ENCODE data around the gene IL32.

Gene IL32

DNA sequence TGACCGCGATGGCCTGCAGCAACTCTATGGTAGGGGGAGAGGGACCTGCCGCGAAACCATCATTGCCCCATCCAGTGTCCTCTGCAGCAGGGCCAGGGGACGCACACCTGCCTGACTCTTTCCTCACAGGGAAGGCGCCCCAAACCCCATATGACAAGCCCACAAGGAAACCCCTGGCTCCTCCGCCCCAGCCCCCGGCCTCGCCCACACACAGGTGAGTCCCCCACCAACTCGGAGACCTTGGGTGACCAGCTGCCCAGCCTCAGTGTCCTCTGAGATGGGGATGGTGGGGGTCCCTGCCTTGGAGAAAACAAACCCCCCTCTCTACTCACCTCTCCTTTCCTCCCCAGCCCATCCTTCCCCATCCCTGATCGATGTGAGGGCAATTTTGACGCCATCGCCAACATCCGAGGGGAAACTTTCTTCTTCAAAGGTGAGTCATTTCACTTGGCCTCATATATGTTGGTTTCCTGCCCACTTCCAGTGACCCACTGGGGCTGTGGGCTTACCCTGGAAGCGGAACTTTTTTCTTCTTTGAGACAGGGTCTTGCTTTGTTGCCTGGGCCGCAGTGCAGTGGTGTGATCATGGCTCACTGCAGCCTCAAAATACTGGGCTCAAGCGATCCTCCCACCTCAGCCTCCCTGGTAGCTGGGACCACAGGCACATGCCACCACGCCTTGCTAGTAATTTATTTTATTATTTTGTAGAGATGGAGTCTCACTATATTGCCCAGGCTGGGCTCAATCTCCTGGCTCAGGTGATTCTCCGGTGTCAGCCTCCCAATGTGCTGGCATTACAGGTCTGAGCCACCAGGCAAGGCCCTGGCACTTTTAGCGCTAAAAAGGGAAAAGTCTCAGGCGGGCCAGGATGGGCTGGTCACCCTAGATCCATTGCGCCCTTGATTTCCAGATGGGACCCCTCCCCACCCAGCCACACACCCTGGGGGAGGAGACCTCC, 8.0 kb upstream of the IL32 start:
- Histone ChIP-seq H4K20me1 (ENCODE audit: insufficient read depth, low read length, poor library complexity, severe bottlenecking) (peaks cover 8% of the 10 kb centered on the region), H3K4me1 (ENCODE audit: insufficient read depth, low read length, poor library complexity, severe bottlenecking) (peaks cover 10% of the 10 kb centered on the region)

DNA sequence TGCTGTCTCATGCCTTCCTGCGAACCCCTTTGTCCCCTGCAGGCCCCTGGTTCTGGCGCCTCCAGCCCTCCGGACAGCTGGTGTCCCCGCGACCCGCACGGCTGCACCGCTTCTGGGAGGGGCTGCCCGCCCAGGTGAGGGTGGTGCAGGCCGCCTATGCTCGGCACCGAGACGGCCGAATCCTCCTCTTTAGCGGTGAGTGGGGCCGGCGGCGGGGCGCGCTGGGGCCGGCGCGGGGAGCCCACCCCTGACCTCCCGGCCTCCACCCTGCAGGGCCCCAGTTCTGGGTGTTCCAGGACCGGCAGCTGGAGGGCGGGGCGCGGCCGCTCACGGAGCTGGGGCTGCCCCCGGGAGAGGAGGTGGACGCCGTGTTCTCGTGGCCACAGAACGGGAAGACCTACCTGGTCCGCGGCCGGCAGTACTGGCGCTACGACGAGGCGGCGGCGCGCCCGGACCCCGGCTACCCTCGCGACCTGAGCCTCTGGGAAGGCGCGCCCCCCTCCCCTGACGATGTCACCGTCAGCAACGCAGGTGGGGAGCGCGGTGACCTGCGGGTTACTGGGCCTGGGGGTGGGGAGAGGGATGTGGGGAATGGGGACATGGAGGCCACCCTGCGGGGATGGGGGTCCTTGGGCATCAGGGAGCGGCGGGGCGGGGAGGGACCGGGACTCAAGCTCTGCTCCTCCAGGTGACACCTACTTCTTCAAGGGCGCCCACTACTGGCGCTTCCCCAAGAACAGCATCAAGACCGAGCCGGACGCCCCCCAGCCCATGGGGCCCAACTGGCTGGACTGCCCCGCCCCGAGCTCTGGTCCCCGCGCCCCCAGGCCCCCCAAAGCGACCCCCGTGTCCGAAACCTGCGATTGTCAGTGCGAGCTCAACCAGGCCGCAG, 7.1 kb upstream of the IL32 start:
- H3F3A ChIP-seq (ENCODE audit: low read depth): no peaks in the 10 kb centered on the region
- peaks cover 8% of the 10 kb centered on the region for H4K20me1 ChIP-seq (ENCODE audit: insufficient read depth, low read length, poor library complexity, severe bottlenecking)
- H3K27me3 ChIP-seq (ENCODE audit: insufficient read depth, low read length, poor library complexity, severe bottlenecking): no peaks in the 10 kb centered on the region
- no peaks in the 10 kb centered on the region for H3K36me3 ChIP-seq (ENCODE audit: insufficient read depth, low read length)
- H3K79me2 ChIP-seq (ENCODE audit: insufficient read depth, low read length): peaks cover 18% of the 10 kb centered on the region; the same call in 1 of the 2 replicates
- peak overlapping the region; percentile 88 for H3K9ac ChIP-seq (ENCODE audit: low read depth, low read length, poor library complexity, severe bottlenecking)
- peak overlapping the region; percentile 82 for H3K4me3 ChIP-seq (ENCODE audit: low read length, poor library complexity, severe bottlenecking)
- peaks cover 10% of the 10 kb centered on the region for H3K4me1 ChIP-seq (ENCODE audit: insufficient read depth, low read length, poor library complexity, severe bottlenecking)
- peak overlapping the region; percentile 63 for H3K4me2 ChIP-seq (ENCODE audit: low read depth, low read length, poor library complexity, severe bottlenecking)
- TF ChIP-seq, protein P1, sequence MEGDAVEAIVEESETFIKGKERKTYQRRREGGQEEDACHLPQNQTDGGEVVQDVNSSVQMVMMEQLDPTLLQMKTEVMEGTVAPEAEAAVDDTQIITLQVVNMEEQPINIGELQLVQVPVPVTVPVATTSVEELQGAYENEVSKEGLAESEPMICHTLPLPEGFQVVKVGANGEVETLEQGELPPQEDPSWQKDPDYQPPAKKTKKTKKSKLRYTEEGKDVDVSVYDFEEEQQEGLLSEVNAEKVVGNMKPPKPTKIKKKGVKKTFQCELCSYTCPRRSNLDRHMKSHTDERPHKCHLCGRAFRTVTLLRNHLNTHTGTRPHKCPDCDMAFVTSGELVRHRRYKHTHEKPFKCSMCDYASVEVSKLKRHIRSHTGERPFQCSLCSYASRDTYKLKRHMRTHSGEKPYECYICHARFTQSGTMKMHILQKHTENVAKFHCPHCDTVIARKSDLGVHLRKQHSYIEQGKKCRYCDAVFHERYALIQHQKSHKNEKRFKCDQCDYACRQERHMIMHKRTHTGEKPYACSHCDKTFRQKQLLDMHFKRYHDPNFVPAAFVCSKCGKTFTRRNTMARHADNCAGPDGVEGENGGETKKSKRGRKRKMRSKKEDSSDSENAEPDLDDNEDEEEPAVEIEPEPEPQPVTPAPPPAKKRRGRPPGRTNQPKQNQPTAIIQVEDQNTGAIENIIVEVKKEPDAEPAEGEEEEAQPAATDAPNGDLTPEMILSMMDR (conservative IDR thresholded peaks at IDR 0.05; ENCODE audit: low read length): no peak
- no peak for TF ChIP-seq EZH2phosphoT487 (IDR thresholded peaks at IDR 0.05; ENCODE audit: borderline replicate concordance)
- no peaks in the 10 kb centered on the region for H3K9me2 ChIP-seq (replicated peaks; ENCODE audit: low read depth, low read length)
- no peaks in the 10 kb centered on the region for H3K9me3 ChIP-seq (ENCODE audit: insufficient read depth, low read depth, low read length)
- H2AFZ ChIP-seq (ENCODE audit: low read length): peak overlapping the region; percentile 70

More for the DNA sequence above, 8.0 kb upstream of the IL32 start:
- Histone ChIP-seq H3K9me3 (ENCODE audit: insufficient read depth, low read depth, low read length) (no peaks in the 10 kb centered on the region), H3F3A (ENCODE audit: low read depth) (no peaks in the 10 kb centered on the region), H3K36me3 (ENCODE audit: insufficient read depth, low read length) (no peaks in the 10 kb centered on the region), H3K4me2 (ENCODE audit: low read depth, low read length, poor library complexity, severe bottlenecking) (peak overlapping the region; percentile 63), H3K27me3 (ENCODE audit: insufficient read depth, low read length, poor library complexity, severe bottlenecking) (no peaks in the 10 kb centered on the region), H2AFZ (ENCODE audit: low read length) (no peak overlapping the region), H3K4me3 (ENCODE audit: low read length, poor library complexity, severe bottlenecking) (peak overlapping the region; percentile 82), H3K9ac (ENCODE audit: low read depth, low read length, poor library complexity, severe bottlenecking) (peak overlapping the region; percentile 88), H3K9me2 (replicated peaks; ENCODE audit: low read depth, low read length) (no peaks in the 10 kb centered on the region), H3K79me2 (ENCODE audit: insufficient read depth, low read length) (peaks cover 18% of the 10 kb centered on the region; the same call in 1 of the 2 replicates)
- TF ChIP-seq, protein P1 (conservative IDR thresholded peaks at IDR 0.05; ENCODE audit: low read length): no peak
- no peak for TF ChIP-seq EZH2phosphoT487 (IDR thresholded peaks at IDR 0.05; ENCODE audit: borderline replicate concordance)

DNA sequence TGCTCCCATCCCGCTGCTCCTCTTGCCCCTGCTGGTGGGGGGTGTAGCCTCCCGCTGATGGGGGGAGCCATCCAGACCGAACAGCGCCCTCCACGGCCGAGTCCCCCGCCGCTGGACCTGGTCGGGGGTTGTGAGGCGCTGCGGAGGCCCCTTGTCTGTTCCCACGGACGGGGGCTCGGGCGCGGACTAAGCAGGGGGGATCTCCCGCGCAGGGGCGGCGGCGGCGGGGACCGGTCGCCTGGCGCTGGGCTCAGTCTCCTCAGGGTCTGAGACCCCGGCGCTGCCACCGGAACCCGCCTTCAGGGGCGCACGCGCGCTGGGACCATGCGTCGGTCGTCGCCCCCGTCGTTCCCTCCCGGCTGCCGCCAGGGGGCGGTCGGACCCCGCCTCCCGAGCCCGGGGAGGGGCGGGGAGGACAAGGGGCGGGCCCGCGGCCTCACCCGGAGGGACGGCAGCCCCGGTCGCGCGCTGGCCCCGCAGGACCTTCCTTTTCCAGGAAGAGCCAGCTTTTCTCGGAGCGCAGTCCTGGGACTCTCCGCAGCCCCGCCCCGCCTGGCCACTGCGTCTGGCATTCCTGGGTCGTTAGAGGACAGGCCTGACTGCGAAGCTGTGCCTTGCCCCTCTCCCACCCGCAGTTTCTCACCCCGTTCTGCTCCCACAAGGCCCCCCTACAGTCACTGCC, 6.3 kb upstream of the IL32 start:
- H3K9ac ChIP-seq (ENCODE audit: low read depth, low read length, poor library complexity, severe bottlenecking): peak overlapping the region; percentile 88
- H3K4me3 ChIP-seq (ENCODE audit: low read length, poor library complexity, severe bottlenecking): peak overlapping the region; percentile 82
- TF ChIP-seq, protein P1 (conservative IDR thresholded peaks at IDR 0.05; ENCODE audit: low read length): peak; percentile 44
- no peak for TF ChIP-seq EZH2phosphoT487 (IDR thresholded peaks at IDR 0.05; ENCODE audit: borderline replicate concordance)
- H2AFZ ChIP-seq (ENCODE audit: low read length): peak overlapping the region; percentile 70
- no peaks in the 10 kb centered on the region for H3F3A ChIP-seq (ENCODE audit: low read depth)
- H3K4me1 ChIP-seq (ENCODE audit: insufficient read depth, low read length, poor library complexity, severe bottlenecking): peaks cover 10% of the 10 kb centered on the region
- no peaks in the 10 kb centered on the region for H3K36me3 ChIP-seq (ENCODE audit: insufficient read depth, low read length)
- peaks cover 18% of the 10 kb centered on the region; the same call in 1 of the 2 replicates for H3K79me2 ChIP-seq (ENCODE audit: insufficient read depth, low read length)
- no peaks in the 10 kb centered on the region for H3K9me2 ChIP-seq (replicated peaks; ENCODE audit: low read depth, low read length)
- no peaks in the 10 kb centered on the region for H3K27me3 ChIP-seq (ENCODE audit: insufficient read depth, low read length, poor library complexity, severe bottlenecking)
- peak overlapping the region; percentile 88 for H3K4me2 ChIP-seq (ENCODE audit: low read depth, low read length, poor library complexity, severe bottlenecking)
- H3K9me3 ChIP-seq (ENCODE audit: insufficient read depth, low read depth, low read length): no peaks in the 10 kb centered on the region
- peaks cover 8% of the 10 kb centered on the region for H4K20me1 ChIP-seq (ENCODE audit: insufficient read depth, low read length, poor library complexity, severe bottlenecking)

Measured in Loucy (cell line).